HepG2 (cell line): ENCODE results near the gene RPS6KB1. TPM values are rescaled to one million over a fixed set of nuclear protein-coding genes. Genes with fewer than 3 reads are reported as not detected.

ENCODE experiments used
- BRCA1 ChIP-seq: sonication (generic); formaldehyde crosslinking; IDR thresholded peaks from 2 replicates; pipeline ENCODE4 v1.4.0; 2020; ENCODE audit warnings: missing genetic modification reagents
- CC2D1A ChIP-seq: sonication (generic); formaldehyde crosslinking; IDR thresholded peaks from 2 replicates; pipeline ENCODE4 v1.8.1; 2023; ENCODE audit warnings: mild to moderate bottlenecking, missing genetic modification reagents
- CCDC6 ChIP-seq: sonication (generic); formaldehyde crosslinking; IDR thresholded peaks from 2 replicates; pipeline ENCODE4 v1.8.1; 2022; ENCODE audit warnings: mild to moderate bottlenecking, missing genetic modification reagents, moderate library complexity
- CEBPG ChIP-seq: IDR thresholded peaks from 2 replicates; pipeline ENCODE4 v1.6.1; 2016
- FOXA3 ChIP-seq: IDR thresholded peaks from 2 replicates; pipeline ENCODE4 v1.6.1; 2016; ENCODE audit warnings: missing genetic modification reagents, missing compliant biosample characterization
- GATAD1 ChIP-seq: IDR thresholded peaks from 2 replicates; pipeline ENCODE4 v1.6.1; 2016; ENCODE audit warnings: missing genetic modification reagents, missing compliant biosample characterization
- HNF1B ChIP-seq: sonication (generic); formaldehyde crosslinking; IDR thresholded peaks from 2 replicates; pipeline ENCODE4 v1.5.1; 2020; ENCODE audit warnings: mild to moderate bottlenecking, moderate library complexity, missing genetic modification reagents
- NFE2L2 ChIP-seq: fragments of 150-350 bp; IDR thresholded peaks from 2 replicates; pipeline ENCODE4 v1.6.1; 2014; ENCODE audit warnings: low read length
- PHF21A ChIP-seq: sonication (generic); formaldehyde crosslinking; IDR thresholded peaks from 2 replicates; pipeline ENCODE4 v1.5.0; 2020; ENCODE audit warnings: mild to moderate bottlenecking, missing genetic modification reagents
- POLR2AphosphoS2 ChIP-seq: IDR thresholded peaks from 2 replicates; pipeline ENCODE4 v1.6.1; 2011; ENCODE audit warnings: low read depth, low read length, improper control_type of control experiment
- RORA ChIP-seq: sonication (generic); formaldehyde crosslinking; IDR thresholded peaks from 2 replicates; pipeline ENCODE4 v1.5.0; 2020; ENCODE audit warnings: mild to moderate bottlenecking, missing genetic modification reagents, moderate library complexity
- SNAPC4 ChIP-seq: sonication (generic); formaldehyde crosslinking; IDR thresholded peaks from 2 replicates; pipeline ENCODE4 v1.4.0; 2020; ENCODE audit warnings: mild to moderate bottlenecking, missing genetic modification reagents
- SNAPC5 ChIP-seq: sonication (generic); formaldehyde crosslinking; IDR thresholded peaks from 2 replicates; pipeline ENCODE4 v1.8.1; 2023; ENCODE audit warnings: mild to moderate bottlenecking, missing genetic modification reagents, borderline replicate concordance
- STAT5B ChIP-seq: sonication (generic); formaldehyde crosslinking; IDR thresholded peaks from 2 replicates; pipeline ENCODE4 v1.4.0; 2020; ENCODE audit warnings: missing genetic modification reagents
- TFE3 ChIP-seq: IDR thresholded peaks from 2 replicates; pipeline ENCODE4 v1.6.1; 2016
- THAP9 ChIP-seq: sonication (generic); formaldehyde crosslinking; IDR thresholded peaks from 2 replicates; pipeline ENCODE4; 2020; ENCODE audit warnings: missing genetic modification reagents, mild to moderate bottlenecking, borderline replicate concordance
- ZFP90 ChIP-seq: sonication (generic); formaldehyde crosslinking; IDR thresholded peaks from 2 replicates; pipeline ENCODE4 v1.8.0; 2022; ENCODE audit warnings: missing genetic modification reagents, mild to moderate bottlenecking, inconsistent platforms, borderline replicate concordance
- ZNF558 ChIP-seq: sonication (generic); formaldehyde crosslinking; IDR thresholded peaks from 2 replicates; pipeline ENCODE4 v1.9.0; 2022; ENCODE audit warnings: mild to moderate bottlenecking, missing genetic modification reagents, borderline replicate concordance
- polyA plus RNA-seq, 8 experiments: library from polyadenylated mRNA; depleted of rRNA in 3 of 8; stranded (reverse) in 7 of 8; unstranded in 1 of 8; fragments of >200 nt; fragmentation: Illumina TruSeq in 4 of 8; extraction: Trizol in 4 of 8; gene quantifications; 2 replicates each; pipeline versions ENCODE4 v1.2.1 to v1.2.3, GENCODE V29; 2011 to 2016; ENCODE audit warnings: low read depth in 4 of 8, missing spikeins in 1 of 8, mixed read lengths in 1 of 8; ENCODE audit not compliant: insufficient read depth in 1 of 8
- total RNA-seq, 5 experiments: library from RNA; depleted of rRNA; stranded (reverse); fragments of >200 nt; fragmentation: Illumina TruSeq; extraction: Trizol; gene quantifications; 2 replicates each; pipeline ENCODE4 v1.2.3, GENCODE V29; 2016; ENCODE audit warnings: low read depth in 1 of 5

Gene RPS6KB1
- total and polyA plus RNA-seq, 2 of the 13 experiments (the other 11 are each of a cell fraction or from before 2014, with no cell fraction given): 16.5 to 42.2 TPM

GRCh38 chr17:59845595-59846393 is 47.1 kb upstream of the RPS6KB1 start (continued):
- 0 out of 2 replicates have a peak, but pooled peaks have one; percentile 50 for TF ChIP-seq TFE3 (CRISPR knock-in tag)
- peak; percentile 94 for TF ChIP-seq POLR2AphosphoS2
- no peak for TF ChIP-seq RORA (CRISPR knock-in tag)
- TF ChIP-seq ZFP90 (CRISPR knock-in tag): no peak
- 0 out of 2 replicates have a peak, but pooled peaks have one; percentile 15 for TF ChIP-seq ZNF558 (CRISPR knock-in tag)
- no peak for TF ChIP-seq THAP9 (CRISPR knock-in tag)
- TF ChIP-seq HNF1B (CRISPR knock-in tag): peak; percentile 46; the same call in 1 of the 2 replicates
- TF ChIP-seq NFE2L2: no peak
- no peak for TF ChIP-seq GATAD1 (CRISPR knock-in tag)
- TF ChIP-seq CEBPG (CRISPR knock-in tag): peak; percentile 69
- peak; percentile 62; the same call in 1 of the 2 replicates for TF ChIP-seq SNAPC4
- no peak for TF ChIP-seq CC2D1A (CRISPR knock-in tag)
- TF ChIP-seq SNAPC5 (CRISPR knock-in tag): no peak
- no peak for TF ChIP-seq CCDC6 (CRISPR knock-in tag)
- no peak for TF ChIP-seq STAT5B
- no peak for TF ChIP-seq PHF21A
- TF ChIP-seq BRCA1 (CRISPR knock-in tag): no peak
- peak; percentile 50 for TF ChIP-seq FOXA3
